HepG2 (cell line): Measurements from ENCODE around the gene GARS1. TPM values are rescaled to one million over a fixed set of nuclear protein-coding genes. Genes with fewer than 3 reads are reported as not detected.

Source experiments
- ATAC-seq: fragments of 200-7000 bp; cut with Tn5 transposase; 3 replicates; pipeline ENCODE4 v1.9.1; 2020; ENCODE audit warnings: mild to moderate bottlenecking, moderate library complexity
- BruUV-seq: library from RNA; stranded (reverse); fragments of 400-500 nt; replicated peaks from 2 replicates; lab custom pipeline; 2021; lab: Mats Ljungman, UMichigan
- CTCF ChIA-PET: fragments of 300-600 bp; formaldehyde crosslinking; extraction: SDS; loops from one replicate; lab custom pipeline; 2021; ENCODE audit warnings: low total read pairs, inconsistent platforms, low intra/inter-chr PET ratio; lab: Yijun Ruan, JAX
- POLR2A ChIA-PET: fragments of 350-600 bp; sonication (Branson Sonifier 250); formaldehyde crosslinking; loops from one replicate; lab custom pipeline; 2020; ENCODE audit warnings: antibody characterized with exemption, inconsistent platforms; lab: Yijun Ruan, JAX
- DNase-seq: peaks from one replicate; pipeline ENCODE4 v3.0.0-alpha.2; 2015; ENCODE audit warnings: low spot score
- FAIRE-seq: peaks from 3 replicates; lab custom pipeline; 2011; peaks lifted over from hg19 to GRCh38; lab: Jason Lieb, UNC
- H2AFZ ChIP-seq: one replicate; pipeline ENCODE4 v1.6.1; 2011; ENCODE audit warnings: low read length, inconsistent platforms
- H3K27ac ChIP-seq: fragments of 300-600 bp; 3 replicates; pipeline ENCODE4 v1.8.0; 2011; ENCODE audit warnings: mixed run types, mild to moderate bottlenecking, mixed read lengths, low read length, inconsistent platforms; ENCODE audit not compliant: insufficient read depth; ENCODE audit errors: extremely low read length
- H3K27me3 ChIP-seq, 2 experiments: fragments of 200-600 bp in 1 of 2; 2 replicates in 1 of 2; 3 replicates in 1 of 2; pipeline versions ENCODE4 v1.6.0 to v1.8.0; 2011; ENCODE audit warnings: low read length in 2 of 2, mild to moderate bottlenecking in 2 of 2, moderate library complexity in 2 of 2, inconsistent platforms in 1 of 2; ENCODE audit not compliant: insufficient read depth in 2 of 2, control insufficient read depth in 1 of 2
- H3K36me3 ChIP-seq, 2 experiments: fragments of 200-600 bp in 1 of 2; replicated peaks in 1 of 2; 2 replicates in 1 of 2; 3 replicates in 1 of 2; pipeline versions ENCODE4 v1.5.1 to v1.8.0; 2011; ENCODE audit warnings: low read length in 2 of 2, inconsistent platforms in 1 of 2; ENCODE audit not compliant: insufficient read depth in 2 of 2, control insufficient read depth in 1 of 2
- H3K4me1 ChIP-seq: 2 replicates; pipeline ENCODE4 v1.5.1; 2012; ENCODE audit warnings: low read length, inconsistent platforms; ENCODE audit not compliant: insufficient read depth
- H3K4me2 ChIP-seq: 2 replicates; pipeline ENCODE4 v1.6.0; 2011; ENCODE audit warnings: low read depth, low read length, inconsistent platforms
- H3K4me3 ChIP-seq, 3 experiments: fragments of 200-600 bp in 1 of 3; sonication (generic), shearing (Covaris generic) in 1 of 3; replicated peaks in 1 of 3; 2 replicates each; pipeline ENCODE4 v1.5.1; 2011 to 2016; ENCODE audit warnings: low read length in 3 of 3, inconsistent platforms in 2 of 3, low read depth in 2 of 3, mild to moderate bottlenecking in 2 of 3, control low read depth in 1 of 3, mixed read lengths in 1 of 3; ENCODE audit not compliant: insufficient read depth in 1 of 3
- H3K79me2 ChIP-seq: one replicate; pipeline ENCODE4 v1.6.1; 2011; ENCODE audit warnings: low read length, inconsistent platforms; ENCODE audit not compliant: insufficient read depth
- H3K9ac ChIP-seq: 2 replicates; pipeline ENCODE4 v1.6.0; 2011; ENCODE audit warnings: mild to moderate bottlenecking, low read depth, low read length, inconsistent platforms; ENCODE audit not compliant: insufficient read depth
- H3K9me3 ChIP-seq: 2 replicates; pipeline ENCODE4 v1.5.1; 2012; ENCODE audit warnings: mild to moderate bottlenecking, low read length
- H4K20me1 ChIP-seq: 2 replicates; pipeline ENCODE4 v1.6.0; 2011; ENCODE audit warnings: inconsistent platforms, mild to moderate bottlenecking, low read length, moderate library complexity; ENCODE audit not compliant: insufficient read depth
- PAWR ChIP-seq: sonication (generic); formaldehyde crosslinking; IDR thresholded peaks from 2 replicates; pipeline ENCODE4 v1.4.0; 2020; ENCODE audit warnings: missing genetic modification reagents, mild to moderate bottlenecking, borderline replicate concordance
- RERE ChIP-seq: IDR thresholded peaks from 2 replicates; pipeline ENCODE4 v1.6.1; 2016; ENCODE audit warnings: low read depth, missing genetic modification reagents, missing compliant biosample characterization
- SPEN ChIP-seq: sonication (generic); formaldehyde crosslinking; IDR thresholded peaks from 2 replicates; pipeline ENCODE4 v1.5.1; 2020; ENCODE audit warnings: low read depth, mild to moderate bottlenecking, missing genetic modification reagents
- THYN1 ChIP-seq: sonication (generic); formaldehyde crosslinking; IDR thresholded peaks from 2 replicates; pipeline ENCODE4 v1.8.1; 2023; ENCODE audit warnings: low read depth, mild to moderate bottlenecking, moderate library complexity, missing genetic modification reagents, borderline replicate concordance
- ZMAT5 ChIP-seq: sonication (generic); formaldehyde crosslinking; IDR thresholded peaks from 2 replicates; pipeline ENCODE4 v1.5.0; 2020; ENCODE audit warnings: mild to moderate bottlenecking, low read depth, missing genetic modification reagents, borderline replicate concordance
- ZNF124 ChIP-seq: sonication (generic); formaldehyde crosslinking; IDR thresholded peaks from 2 replicates; pipeline ENCODE4 v1.4.0; 2020; ENCODE audit warnings: missing genetic modification reagents
- ZNF460 ChIP-seq: sonication (generic); formaldehyde crosslinking; IDR thresholded peaks from 2 replicates; pipeline ENCODE4 v1.5.1; 2020; ENCODE audit warnings: missing genetic modification reagents, mild to moderate bottlenecking, borderline replicate concordance
- ZNF501 ChIP-seq: sonication (generic); formaldehyde crosslinking; IDR thresholded peaks from 2 replicates; pipeline ENCODE4 v1.5.1; 2020; ENCODE audit warnings: mild to moderate bottlenecking, moderate library complexity, missing genetic modification reagents
- ZNF768 ChIP-seq: sonication (generic); formaldehyde crosslinking; IDR thresholded peaks from 2 replicates; pipeline ENCODE4 v1.4.0; 2020; ENCODE audit warnings: missing genetic modification reagents
- ZNF781 ChIP-seq: sonication (generic); formaldehyde crosslinking; IDR thresholded peaks from 2 replicates; pipeline ENCODE4 v1.5.1; 2020; ENCODE audit warnings: borderline replicate concordance, mild to moderate bottlenecking, missing genetic modification reagents; ENCODE audit errors: not compliant biosample characterization
- ZNF839 ChIP-seq: sonication (generic); formaldehyde crosslinking; IDR thresholded peaks from 2 replicates; pipeline ENCODE4 v1.4.0; 2020; ENCODE audit warnings: missing genetic modification reagents, mild to moderate bottlenecking, borderline replicate concordance
- WGBS: methylation state at CpG from one replicate; pipeline ENCODE4 v1.1.6; 2017; ENCODE audit warnings: low lambda C conversion rate; 5-methylcytosine and 5-hydroxymethylcytosine counted together
- in situ Hi-C: cut with HindIII; loops from 2 replicates; pipeline ENCODE4 v1.10.0; 2017; ENCODE audit warnings: low pct_unique_long_range_greater_than_20kb; ENCODE audit not compliant: extremely low pct_ligation_motif_present
- intact Hi-C: fragments of 100-400 bp; cut with micrococcal nuclease; formaldehyde crosslinking; loops from one replicate; pipeline ENCODE4 v1.10.0; 2022; ENCODE audit not compliant: unreplicated experiment
- polyA plus RNA-seq, 8 experiments: library from polyadenylated mRNA; depleted of rRNA in 3 of 8; stranded (reverse) in 7 of 8; unstranded in 1 of 8; fragments of >200 nt; fragmentation: Illumina TruSeq in 4 of 8; extraction: Trizol in 4 of 8; gene quantifications; 2 replicates each; pipeline versions ENCODE4 v1.2.1 to v1.2.3, GENCODE V29; 2011 to 2016; ENCODE audit warnings: low read depth in 4 of 8, missing spikeins in 1 of 8, mixed read lengths in 1 of 8; ENCODE audit not compliant: insufficient read depth in 1 of 8
- total RNA-seq, 5 experiments: library from RNA; depleted of rRNA; stranded (reverse); fragments of >200 nt; fragmentation: Illumina TruSeq; extraction: Trizol; gene quantifications; 2 replicates each; pipeline ENCODE4 v1.2.3, GENCODE V29; 2016; ENCODE audit warnings: low read depth in 1 of 5

Gene GARS1
- total and polyA plus RNA-seq, 2 of the 13 experiments (the other 11 are each of a cell fraction or from before 2014, with no cell fraction given), result 140 to 460 TPM

DNA sequence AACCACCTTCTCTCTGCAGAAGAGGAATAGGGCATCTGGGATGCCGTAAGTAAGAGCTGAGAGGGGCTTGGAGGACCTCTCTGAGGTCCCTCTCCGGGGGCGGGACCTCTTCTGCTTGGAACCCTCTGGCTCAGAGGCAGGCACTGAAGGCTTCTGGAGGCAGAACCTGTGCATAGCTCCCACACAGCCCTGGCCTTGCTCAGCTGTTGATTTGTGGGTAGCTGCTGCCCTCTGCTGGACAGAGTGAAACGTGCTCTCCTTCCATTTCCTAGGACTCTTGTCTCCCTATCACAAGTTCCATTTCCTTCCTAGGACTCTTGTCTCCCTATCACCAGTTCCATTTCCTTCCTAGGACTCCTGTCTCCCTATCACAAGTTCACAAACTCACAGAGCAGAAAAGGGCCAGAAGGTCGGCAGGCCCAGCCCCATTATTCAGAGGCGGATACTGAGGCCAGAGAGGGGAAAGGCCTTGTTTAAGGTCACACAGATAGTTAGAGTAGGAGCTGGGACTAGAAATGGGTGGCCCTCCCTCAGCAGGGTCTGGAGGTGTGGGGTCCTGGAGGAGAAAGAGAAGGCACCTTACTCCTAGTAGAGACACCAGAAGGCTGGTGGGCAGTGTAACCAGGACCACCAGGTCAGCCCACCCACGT is 30.3 kb upstream of the GARS1 start (continued):
- no peak for TF ChIP-seq RERE

GRCh38 chr7:30566596-30566995 is 28.1 kb upstream of the GARS1 start:
- Histone ChIP-seq H3K4me1 (no peaks in the 10 kb centered on the region), H3K4me3 (no peak overlapping the region), H2AFZ (no peak overlapping the region), H3K27ac (no peak overlapping the region), H3K9me3 (no peaks in the 10 kb centered on the region), H4K20me1 (no peaks in the 10 kb centered on the region), H3K79me2 (no peaks in the 10 kb centered on the region), H3K27me3 (no peaks in the 10 kb centered on the region), H3K4me2 (no peak overlapping the region), H3K9ac (no peak overlapping the region), H3K36me3 (no peaks in the 10 kb centered on the region; a peak in 1 of 5 replicates)
- FAIRE-seq, result no peak
- ChIA-PET CTCF (no interaction called here), POLR2A (no interaction called here)
- no peak for DNase-seq
- no peak for ATAC-seq
- no TSS peak for BruUV-seq
- intact Hi-C loops, result no loop called here
- in situ Hi-C loops, result loop anchor here (10.0 kb wide), 1 partner anchor 292 kb away; no protein-coding TSS in a partner anchor
- WGBS, result 79% methylated on average over 2 of the region's 2 CpGs
- TF ChIP-seq PAWR (CRISPR knock-in tag), result no peak
- TF ChIP-seq ZNF460 (CRISPR knock-in tag), result no peak
- TF ChIP-seq SPEN, result no peak
- no peak for TF ChIP-seq ZMAT5 (CRISPR knock-in tag)
- no peak for TF ChIP-seq ZNF124
- no peak for TF ChIP-seq ZNF839
- TF ChIP-seq ZNF781 (CRISPR knock-in tag), result no peak
- no peak for TF ChIP-seq ZNF768 (CRISPR knock-in tag)
- no peak for TF ChIP-seq ZNF501 (CRISPR knock-in tag)
- no peak for TF ChIP-seq THYN1 (CRISPR knock-in tag)
